ENCODE data around the gene B3GALT4.

Gene B3GALT4

GRCh38 chr6:33241968-33242367 is 35.0 kb upstream of the B3GALT4 start:
- TF ChIP-seq CTCF (IDR thresholded peaks at IDR 0.05; ENCODE audit: unreplicated experiment in 3 of 3), result no peak
- Mint-ChIP-seq H3K9me3 (no peaks in the 10 kb centered on the region), H3K4me3 (no peak overlapping the region), H3K27ac (no peak overlapping the region), H3K36me3 (ENCODE audit: low read depth) (no peaks in the 10 kb centered on the region), H3K4me1 (no peaks in the 10 kb centered on the region), H3K27me3 (ENCODE audit: low read depth) (peaks cover 40% of the 10 kb centered on the region)

DNA sequence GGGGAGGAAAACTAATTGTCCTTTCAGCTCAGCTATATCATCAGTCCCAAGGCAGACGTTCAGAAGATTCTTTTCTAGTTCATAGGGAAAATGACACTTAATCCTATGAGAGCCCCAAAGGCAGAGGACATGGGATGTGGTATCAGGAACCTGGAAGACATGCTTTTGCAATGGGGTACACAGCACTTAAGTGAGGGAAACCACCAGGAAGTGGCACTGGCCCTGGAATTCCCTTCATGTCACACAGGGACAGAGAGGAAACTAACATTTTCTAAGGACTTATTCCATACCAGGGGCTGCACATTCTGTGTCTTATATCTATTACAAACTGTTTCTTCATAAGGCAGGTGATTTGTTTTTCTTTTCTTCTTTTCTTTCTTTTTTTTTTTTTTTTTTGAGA is 33.4 kb upstream of the B3GALT4 start:
- Mint-ChIP-seq H3K4me1 (peaks cover under 1% of the 10 kb centered on the region), H3K27ac (no peak overlapping the region), H3K4me3 (no peak overlapping the region), H3K9me3 (no peaks in the 10 kb centered on the region), H3K36me3 (ENCODE audit: low read depth) (no peaks in the 10 kb centered on the region), H3K27me3 (ENCODE audit: low read depth) (peaks cover 40% of the 10 kb centered on the region)
- no peak for TF ChIP-seq CTCF (IDR thresholded peaks at IDR 0.05; ENCODE audit: unreplicated experiment in 3 of 3)

DNA sequence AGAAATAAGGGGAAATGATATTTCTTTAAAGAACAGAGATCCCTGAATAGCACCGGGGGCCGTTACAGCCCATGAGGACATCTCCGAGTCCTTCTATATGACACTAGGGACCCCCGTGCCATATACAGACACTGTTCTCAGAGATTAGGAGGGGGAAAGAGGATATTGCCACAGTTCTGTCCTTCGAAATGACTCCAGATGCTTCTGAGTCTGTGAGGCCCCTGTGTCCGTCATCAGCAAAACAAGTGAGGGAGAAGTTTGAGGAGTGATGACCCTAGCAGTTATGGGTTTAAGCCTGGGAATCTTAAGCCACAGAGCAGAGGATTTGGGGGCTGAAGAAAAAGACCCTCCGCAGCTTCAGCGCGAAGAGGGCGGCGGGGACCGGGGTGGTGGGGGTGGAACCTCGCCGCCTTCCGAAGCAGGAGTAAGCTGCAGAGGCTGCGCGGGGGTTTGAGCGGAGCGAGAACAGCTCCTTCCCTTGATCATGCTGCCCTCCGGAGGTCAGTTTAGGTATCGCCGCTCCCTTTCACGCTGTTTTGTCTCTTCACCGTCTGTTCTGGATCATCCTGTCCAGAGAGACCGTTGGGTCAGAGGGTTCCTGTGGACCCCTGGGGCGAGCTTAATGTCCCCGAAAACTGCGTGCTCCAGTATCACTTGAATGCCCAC is 28.8 kb upstream of the B3GALT4 start:
- Mint-ChIP-seq H3K27ac (peak overlapping the region in 2 of 3 experiments; percentile 78 to 92), H3K36me3 (ENCODE audit: low read depth) (peaks cover 25% of the 10 kb centered on the region), H3K9me3 (no peaks in the 10 kb centered on the region), H3K4me3 (peak overlapping the region; percentile 88 to 94 (median 91)), H3K4me1 (peaks cover 24% of the 10 kb centered on the region), H3K27me3 (ENCODE audit: low read depth) (peaks cover 20% of the 10 kb centered on the region)
- peak; percentile 94 to 99 (median 97) for TF ChIP-seq CTCF (IDR thresholded peaks at IDR 0.05; ENCODE audit: unreplicated experiment in 3 of 3)

DNA sequence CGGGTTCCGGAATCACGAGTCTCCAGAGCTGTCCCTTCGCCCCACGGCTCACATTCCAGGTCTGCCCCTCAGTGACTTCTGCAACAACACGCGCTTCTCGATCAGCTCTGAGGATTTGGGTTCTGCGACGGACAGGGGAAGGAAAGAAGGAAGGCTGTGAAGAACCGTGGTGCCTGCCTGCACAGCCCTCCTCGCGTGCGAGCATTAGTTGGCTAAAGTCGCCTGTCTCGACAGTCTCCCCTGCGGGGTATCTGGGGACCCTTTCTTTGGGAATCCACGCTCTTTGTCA is 28.3 kb upstream of the B3GALT4 start:
- peaks cover 24% of the 10 kb centered on the region for H3K4me1 Mint-ChIP-seq
- H3K27me3 Mint-ChIP-seq (ENCODE audit: low read depth), result peaks cover 17% of the 10 kb centered on the region
- H3K9me3 Mint-ChIP-seq, result no peaks in the 10 kb centered on the region
- peak overlapping the region in 2 of 3 experiments; percentile 78 to 92 for H3K27ac Mint-ChIP-seq
- H3K36me3 Mint-ChIP-seq (ENCODE audit: low read depth), result peaks cover 25% of the 10 kb centered on the region
- peak in 1 of 3 experiments; percentile 13 for TF ChIP-seq CTCF (IDR thresholded peaks at IDR 0.05; ENCODE audit: unreplicated experiment in 3 of 3)
- peak overlapping the region; percentile 88 to 94 (median 91) for H3K4me3 Mint-ChIP-seq

DNA sequence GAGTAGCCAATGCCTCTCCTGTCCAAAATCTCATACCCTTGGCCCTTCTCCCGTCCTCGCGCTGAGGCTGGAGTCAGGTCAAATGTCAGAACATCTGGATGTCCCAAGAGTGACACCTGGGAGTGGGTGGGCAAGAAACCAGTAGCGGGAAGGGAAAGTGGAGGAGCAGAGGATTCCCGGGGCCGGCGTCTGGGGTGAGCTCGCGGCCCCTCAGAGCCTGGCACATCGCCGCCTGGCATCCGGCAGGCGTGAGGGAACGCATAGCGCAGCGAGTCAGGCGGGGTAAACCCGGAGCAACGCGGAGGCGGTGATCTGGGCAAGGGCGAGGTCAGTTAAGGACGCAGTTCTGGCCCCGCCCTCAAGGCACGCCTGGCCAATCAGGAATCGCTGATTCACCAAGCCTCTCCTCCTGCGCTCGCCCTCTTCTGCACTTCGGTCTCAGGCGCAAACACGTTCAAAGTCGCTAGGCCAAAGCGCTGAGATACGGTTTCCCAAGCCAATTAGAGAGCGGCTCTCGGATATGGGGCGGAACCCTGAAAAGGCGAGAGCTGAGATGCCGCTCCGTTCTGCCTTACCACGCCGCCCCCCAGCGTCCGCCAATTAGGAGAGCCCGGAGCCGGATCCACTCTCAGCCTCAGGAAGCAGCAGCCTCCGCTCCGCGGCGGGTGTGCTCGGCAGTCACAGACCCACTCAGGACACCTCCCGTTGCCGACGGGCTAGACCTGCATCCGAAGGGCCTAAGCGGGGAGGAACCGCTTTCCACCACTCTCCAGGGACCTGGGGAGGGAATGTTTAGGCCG is 27.8 kb upstream of the B3GALT4 start:
- Mint-ChIP-seq H3K4me3 (peak overlapping the region; percentile 88 to 94 (median 91)), H3K27ac (peak overlapping the region in 2 of 3 experiments; percentile 78 to 92), H3K27me3 (ENCODE audit: low read depth) (peaks cover 12% of the 10 kb centered on the region), H3K4me1 (peaks cover 24% of the 10 kb centered on the region), H3K36me3 (ENCODE audit: low read depth) (peaks cover 25% of the 10 kb centered on the region), H3K9me3 (no peaks in the 10 kb centered on the region)
- TF ChIP-seq CTCF (IDR thresholded peaks at IDR 0.05; ENCODE audit: unreplicated experiment in 3 of 3), result no peak

All from nephron (organoid).